ENCODE data around the gene AZU1. TPM values are rescaled to one million over a fixed set of nuclear protein-coding genes. Genes with fewer than 3 reads are reported as not detected.

Gene AZU1
- total and polyA plus RNA-seq, 2 of the 8 experiments (the other 6 are each of a cell fraction or from before 2014, with no cell fraction given): 0.80 to 1.3 TPM

- no peak for TF ChIP-seq SIN3A (conservative IDR thresholded peaks at IDR 0.05 in 1 of 2, IDR thresholded peaks at IDR 0.05 in 1 of 2; ENCODE audit: low read depth in 1 of 2, low read length in 2 of 2)
- TF ChIP-seq E2F6 (IDR thresholded peaks at IDR 0.05): no peak
- TF ChIP-seq SP4 (IDR thresholded peaks at IDR 0.05; ENCODE audit: low read length): no peak
- no peak for TF ChIP-seq NANOG (IDR thresholded peaks at IDR 0.05; ENCODE audit: insufficient read depth, low read depth, low read length, poor library complexity, severe bottlenecking)
- no peak for TF ChIP-seq GTF2F1 (IDR thresholded peaks at IDR 0.05; ENCODE audit: borderline replicate concordance, low read depth, low read length)
These were observed 1.6 kb downstream of the AZU1 start (continued) for GRCh38 chr19:829129-829758.
